GM12872 (cell line): Measurements from ENCODE around the gene CD47.

Source experiments
- TF ChIP-seq, protein P1 (sequence below): IDR thresholded peaks from 3 replicates; pipeline ENCODE4 v1.5.1; 2011; ENCODE audit warnings: low read depth, mild to moderate bottlenecking, low read length, moderate library complexity; ENCODE audit not compliant: insufficient read depth

Gene CD47

DNA sequence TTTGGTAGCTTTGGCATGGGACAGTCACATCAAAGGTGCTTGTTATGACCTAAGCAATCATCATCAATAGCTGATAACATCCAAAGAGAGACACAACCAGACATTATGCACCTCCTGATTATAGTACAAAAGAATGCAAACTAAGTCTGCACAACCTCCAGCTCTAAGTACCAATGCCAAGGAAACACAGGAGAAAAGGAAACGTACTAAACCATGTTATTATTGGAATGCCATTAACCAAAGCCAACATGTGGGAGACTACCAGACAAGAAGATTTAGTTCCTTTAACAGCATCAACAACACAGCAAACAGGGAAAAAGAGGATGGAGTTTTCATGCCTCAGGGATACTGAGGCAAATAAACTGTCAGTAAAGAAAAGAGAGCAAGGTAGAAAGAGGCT is 61.4 kb downstream of the CD47 start:
- TF ChIP-seq, protein P1, sequence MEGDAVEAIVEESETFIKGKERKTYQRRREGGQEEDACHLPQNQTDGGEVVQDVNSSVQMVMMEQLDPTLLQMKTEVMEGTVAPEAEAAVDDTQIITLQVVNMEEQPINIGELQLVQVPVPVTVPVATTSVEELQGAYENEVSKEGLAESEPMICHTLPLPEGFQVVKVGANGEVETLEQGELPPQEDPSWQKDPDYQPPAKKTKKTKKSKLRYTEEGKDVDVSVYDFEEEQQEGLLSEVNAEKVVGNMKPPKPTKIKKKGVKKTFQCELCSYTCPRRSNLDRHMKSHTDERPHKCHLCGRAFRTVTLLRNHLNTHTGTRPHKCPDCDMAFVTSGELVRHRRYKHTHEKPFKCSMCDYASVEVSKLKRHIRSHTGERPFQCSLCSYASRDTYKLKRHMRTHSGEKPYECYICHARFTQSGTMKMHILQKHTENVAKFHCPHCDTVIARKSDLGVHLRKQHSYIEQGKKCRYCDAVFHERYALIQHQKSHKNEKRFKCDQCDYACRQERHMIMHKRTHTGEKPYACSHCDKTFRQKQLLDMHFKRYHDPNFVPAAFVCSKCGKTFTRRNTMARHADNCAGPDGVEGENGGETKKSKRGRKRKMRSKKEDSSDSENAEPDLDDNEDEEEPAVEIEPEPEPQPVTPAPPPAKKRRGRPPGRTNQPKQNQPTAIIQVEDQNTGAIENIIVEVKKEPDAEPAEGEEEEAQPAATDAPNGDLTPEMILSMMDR = no peak

DNA sequence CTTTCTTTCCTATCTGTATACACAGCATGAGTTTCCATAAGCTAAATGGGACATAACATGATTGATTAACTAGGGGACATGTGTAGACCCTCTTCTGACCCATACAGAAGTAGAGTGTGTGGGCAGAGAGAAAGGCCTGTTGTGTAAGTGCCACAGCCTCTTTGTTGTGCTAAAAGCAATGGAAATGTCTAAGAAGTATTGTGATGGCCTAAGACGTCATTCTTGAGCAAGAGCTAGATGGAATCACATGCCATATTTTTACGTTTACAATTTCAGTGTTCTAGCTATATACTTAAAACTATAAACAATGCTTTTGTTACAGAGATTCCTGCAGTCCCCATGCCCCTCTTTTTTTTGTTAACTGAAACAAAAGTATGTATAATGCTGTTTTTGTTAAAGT is 61.9 kb downstream of the CD47 start:
- TF ChIP-seq, protein P1 = no peak

DNA sequence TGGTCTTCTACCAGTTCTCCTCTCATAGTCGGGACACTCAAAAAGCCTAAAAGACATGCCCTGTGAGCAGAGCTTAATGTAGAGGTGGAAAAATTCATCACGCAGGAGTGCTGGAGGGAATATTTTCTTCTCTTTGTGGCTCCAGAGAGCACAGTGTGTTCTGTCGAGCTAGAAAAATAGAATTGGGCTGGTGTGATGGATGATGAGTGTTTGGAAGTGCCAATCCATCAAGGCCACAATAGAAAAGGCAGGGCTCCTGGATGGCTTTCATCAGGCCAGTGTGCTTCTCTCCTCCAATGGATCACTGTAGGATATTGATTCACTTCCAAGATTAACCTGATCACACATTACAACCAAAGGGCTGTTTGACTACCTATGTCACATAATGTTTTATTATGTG is 65.7 kb downstream of the CD47 start:
- TF ChIP-seq, protein P1 = no peak

DNA sequence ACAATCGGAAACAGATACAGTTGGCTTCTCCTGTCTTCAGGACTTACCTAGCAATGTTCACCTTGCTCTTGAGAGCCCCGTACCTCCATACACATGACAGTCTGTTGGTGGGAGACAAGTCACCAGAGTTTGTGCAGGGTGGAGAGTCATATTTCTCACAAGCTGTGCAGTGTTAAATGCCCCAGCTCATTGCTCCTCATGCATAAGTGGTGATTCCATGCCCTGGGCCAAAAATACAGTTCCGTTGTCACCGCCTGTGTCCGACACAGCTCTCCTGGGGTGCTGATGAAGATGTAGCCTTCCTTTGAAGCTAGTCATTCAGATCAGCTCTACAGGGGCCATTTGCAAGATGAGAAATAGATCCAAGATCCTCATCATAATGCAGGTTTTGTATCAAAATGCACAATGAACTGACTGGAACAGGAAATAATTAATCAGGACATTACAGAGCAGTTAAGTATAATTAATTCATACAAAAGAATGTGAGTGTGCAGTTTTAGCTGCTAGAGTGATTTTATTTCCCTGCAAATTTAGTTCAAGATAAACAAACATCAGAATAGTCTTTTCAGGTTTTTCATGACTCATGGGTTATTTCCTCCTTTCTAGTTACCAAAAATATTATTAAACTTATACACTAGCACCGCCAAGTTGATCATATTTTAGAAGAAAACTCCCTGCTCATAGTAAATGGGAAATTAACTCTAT is 66.5 kb downstream of the CD47 start:
- TF ChIP-seq, protein P1 = no peak

DNA sequence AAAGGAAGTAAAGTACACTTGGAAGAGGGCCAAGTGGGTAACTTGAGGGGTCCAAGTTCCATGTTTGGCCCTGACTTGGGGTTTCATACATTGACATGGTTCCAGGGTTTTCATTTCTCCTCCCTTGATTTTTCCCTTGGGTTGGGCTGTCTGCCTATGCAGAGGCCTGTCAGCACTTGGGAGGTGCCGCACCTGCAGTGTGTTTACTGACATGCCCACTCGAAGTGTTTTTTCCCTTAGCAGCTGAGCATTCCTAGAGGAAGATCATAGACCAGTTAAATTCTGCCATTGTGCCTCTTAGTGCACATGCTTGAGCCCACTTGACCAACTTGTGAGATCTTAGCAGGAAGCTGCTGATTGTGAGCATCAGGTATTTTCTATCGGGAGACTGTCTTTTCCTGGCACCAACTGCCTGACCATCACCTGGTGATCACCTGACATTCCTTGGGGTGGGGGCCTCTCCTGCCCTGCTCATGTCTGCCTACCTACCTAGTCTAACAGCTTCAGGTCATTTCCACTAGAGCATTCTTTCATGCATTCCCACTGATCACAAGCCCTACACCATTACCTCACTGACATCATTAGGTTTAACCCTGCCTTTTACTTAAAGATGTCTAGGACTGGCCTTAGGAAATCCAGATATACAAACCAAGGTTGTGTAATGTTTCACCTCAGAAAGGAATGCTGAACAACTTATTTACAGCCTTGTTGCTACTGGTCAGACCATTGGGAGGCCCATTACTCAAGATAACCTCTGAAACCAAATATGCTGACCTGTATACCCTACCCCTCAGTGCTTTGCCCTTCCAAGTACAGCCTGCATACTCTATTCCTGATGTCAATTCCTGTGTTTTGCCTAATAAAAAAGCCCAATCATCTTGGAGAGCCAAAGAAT is 68.3 kb downstream of the CD47 start:
- TF ChIP-seq, protein P1 = no peak

DNA sequence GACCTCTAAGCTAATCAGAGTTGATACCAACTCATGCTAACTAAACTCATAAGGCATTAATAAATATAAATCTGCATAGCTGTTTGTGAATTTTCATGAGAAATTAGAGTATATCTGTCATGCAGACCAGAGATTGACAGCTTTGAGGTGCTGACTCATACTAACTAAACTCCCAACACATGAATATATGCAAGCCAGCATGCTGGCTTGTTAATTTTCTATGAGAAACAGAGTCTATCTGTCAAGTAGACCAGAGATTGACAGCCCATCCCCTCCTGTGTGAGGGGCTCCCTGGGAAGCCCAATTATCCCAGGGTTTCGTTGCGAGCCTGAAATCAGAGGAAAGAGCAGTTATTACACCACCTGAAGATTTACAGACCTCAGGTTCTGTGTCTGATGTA is 69.3 kb downstream of the CD47 start:
- TF ChIP-seq, protein P1 = no peak

DNA sequence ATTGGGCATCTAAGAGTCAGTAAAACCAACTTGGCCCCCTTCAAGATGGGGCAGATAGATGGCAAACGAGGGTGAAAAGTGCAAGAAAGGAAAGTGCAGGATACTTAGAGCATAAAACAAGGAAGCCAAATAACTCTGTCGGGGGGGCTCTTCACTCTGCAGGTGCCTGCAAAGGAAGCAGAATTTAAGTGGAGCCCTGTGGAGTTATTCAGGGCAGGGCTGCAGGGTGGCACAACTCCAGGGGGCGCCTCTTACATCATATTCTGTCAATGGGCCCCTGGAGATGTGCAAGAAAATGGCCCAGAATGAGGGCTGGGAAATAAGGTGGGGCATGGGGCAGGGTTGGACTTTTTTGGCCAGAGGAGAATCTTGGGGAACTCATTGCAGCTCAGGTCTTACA is 69.7 kb downstream of the CD47 start:
- TF ChIP-seq, protein P1 = no peak
